Stimulated activated CD4-positive, alpha-beta T cell treated with anti-CD3 and anti-CD28 coated beads, TNF-alpha, amount 100 ng/mL, for 48 hours (primary cell): ENCODE results near the gene CARS1.

ENCODE experiments used
- DNase-seq, 3 donors: peaks; one replicate each; pipeline ENCODE4 v3.0.0-alpha.2; 2020; ENCODE audit warnings: low read depth in 3 of 3

CARS1 gene

GRCh38 chr11:3057069-3057963 lies at the start of gene CARS1:
Gene CARS1 (minus strand): TSS chr11:3057423. CDS start chr11:3057367, 56 bp downstream.
- DNase-seq = peak; percentile 87 to 92 (median 88)

GRCh38 chr11:3105791-3106735 lies 48.8 kb upstream of the CARS1 start:
- no peak for DNase-seq

- no peak for DNase-seq
Observed at GRCh38 chr11:3104961-3105790, 48.0 kb upstream of the CARS1 start.

GRCh38 chr11:3104051-3104714 lies 47.0 kb upstream of the CARS1 start:
- no peak for DNase-seq

- DNase-seq = no peak
Observed at GRCh38 chr11:3103076-3103475, 45.9 kb upstream of the CARS1 start.

GRCh38 chr11:3102641-3102921 lies 45.4 kb upstream of the CARS1 start:
- no peak for DNase-seq

GRCh38 chr11:3101921-3102640 lies 44.9 kb upstream of the CARS1 start:
- DNase-seq = no peak

GRCh38 chr11:3099178-3099577 lies 42.0 kb upstream of the CARS1 start:
- DNase-seq = no peak

- DNase-seq = no peak
Observed at GRCh38 chr11:3096909-3097530, 39.8 kb upstream of the CARS1 start.

- DNase-seq = no peak
Observed at GRCh38 chr11:3095712-3096361, 38.6 kb upstream of the CARS1 start.

- no peak for DNase-seq
Observed at GRCh38 chr11:3094223-3094824, 37.1 kb upstream of the CARS1 start.

GRCh38 chr11:3093281-3094191 lies 36.3 kb upstream of the CARS1 start:
- no peak for DNase-seq

- no peak for DNase-seq
Observed at GRCh38 chr11:3092603-3093141, 35.4 kb upstream of the CARS1 start.

GRCh38 chr11:3091846-3092602 lies 34.8 kb upstream of the CARS1 start:
- DNase-seq = peak; percentile 48 to 52 (median 50)

GRCh38 chr11:3091081-3091845 lies 34.0 kb upstream of the CARS1 start:
- no peak for DNase-seq
